HG03108 (cell line): ENCODE data around the gene KRTAP21-1.
"Not testable (repeated sequence)": the region's sequence is repeated elsewhere in the genome, so short reads cannot be mapped to it uniquely, and the experiment has no call there.

ENCODE experiments used
- ATAC-seq: cut with Tn5 transposase; IDR thresholded peaks from one replicate; pipeline ENCODE4 v1.9.1; 2021; ENCODE audit warnings: moderate library complexity; ENCODE audit not compliant: unreplicated experiment

Gene KRTAP21-1

DNA sequence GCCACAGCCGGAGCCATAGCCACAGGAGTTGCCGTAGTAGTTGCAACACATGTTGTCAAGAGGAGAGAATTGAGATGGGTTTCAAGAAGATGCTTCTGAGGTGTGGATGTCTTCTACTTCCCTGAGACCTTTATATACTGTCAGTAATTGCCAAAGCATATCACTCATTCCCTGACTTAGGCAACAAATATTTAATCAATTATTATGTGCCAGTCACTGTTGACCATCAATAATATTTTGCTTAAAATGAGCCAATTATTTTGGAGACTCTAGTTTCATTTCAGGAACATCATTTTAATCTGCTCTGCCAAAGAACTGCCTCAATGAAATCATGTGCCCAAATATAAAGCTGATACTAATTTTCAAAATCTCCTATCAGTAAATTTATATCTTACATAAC, at the start of gene KRTAP21-1:
TSS of gene KRTAP21-1 (minus strand) at position 101 of the 400 bp plus-strand sequence. CDS start at position 51, 50 bp downstream.
- not testable (repeated sequence) for ATAC-seq

DNA sequence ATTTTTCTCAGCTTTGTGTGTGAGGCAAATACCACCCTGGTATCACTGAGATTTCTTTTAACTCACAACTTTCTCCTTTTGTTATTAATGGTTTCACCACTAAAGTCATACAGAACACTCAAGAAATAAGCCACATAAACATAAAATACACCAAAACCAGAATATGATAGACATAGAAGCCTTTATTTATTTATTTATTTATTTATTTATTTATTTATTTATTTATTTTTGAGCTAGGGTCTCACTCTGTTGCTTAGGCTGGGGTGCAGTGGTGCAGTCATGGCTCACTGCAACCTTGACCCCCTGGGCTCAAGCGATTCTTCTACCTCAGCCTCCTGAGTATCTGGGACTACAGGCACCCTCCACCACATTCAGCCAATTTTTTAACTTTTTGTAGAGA, 45.4 kb upstream of the KRTAP21-1 start:
- ATAC-seq, result no peak

DNA sequence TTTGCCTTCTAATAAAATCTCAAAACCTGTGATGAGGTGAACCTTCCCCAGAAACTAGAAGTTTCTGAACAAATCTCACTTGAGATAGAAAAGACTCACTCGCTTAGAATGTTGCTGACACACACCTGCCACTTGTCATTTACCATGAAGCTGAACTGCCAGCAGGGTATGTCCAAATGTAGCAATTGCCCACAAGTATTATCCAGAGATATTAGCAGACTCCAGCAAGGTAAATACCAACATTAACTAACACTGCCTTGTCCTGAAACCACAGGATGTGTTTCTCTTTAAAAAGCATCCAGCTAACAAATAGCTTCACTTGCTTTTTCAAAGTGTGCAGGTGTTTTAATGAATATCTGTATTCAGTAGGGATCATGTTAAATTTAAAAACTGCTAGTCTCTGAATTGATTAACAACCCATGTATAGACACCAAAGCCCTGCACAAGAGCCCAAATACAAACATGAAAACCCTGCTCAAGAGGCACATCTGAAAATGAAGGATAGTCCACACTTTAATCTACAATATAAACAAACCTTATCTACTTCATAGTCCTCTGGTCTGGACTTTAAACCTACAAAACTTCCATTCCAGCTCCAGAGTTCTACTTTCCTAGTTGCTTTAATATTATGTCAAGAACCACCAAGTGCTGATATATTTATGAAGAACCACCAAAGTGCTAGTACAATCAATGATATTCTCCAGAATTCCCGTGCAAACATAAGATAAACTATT, 38.5 kb upstream of the KRTAP21-1 start:
- no peak for ATAC-seq

GRCh38 chr21:30779249-30779648, 24.0 kb upstream of the KRTAP21-1 start:
- ATAC-seq, result no peak

DNA sequence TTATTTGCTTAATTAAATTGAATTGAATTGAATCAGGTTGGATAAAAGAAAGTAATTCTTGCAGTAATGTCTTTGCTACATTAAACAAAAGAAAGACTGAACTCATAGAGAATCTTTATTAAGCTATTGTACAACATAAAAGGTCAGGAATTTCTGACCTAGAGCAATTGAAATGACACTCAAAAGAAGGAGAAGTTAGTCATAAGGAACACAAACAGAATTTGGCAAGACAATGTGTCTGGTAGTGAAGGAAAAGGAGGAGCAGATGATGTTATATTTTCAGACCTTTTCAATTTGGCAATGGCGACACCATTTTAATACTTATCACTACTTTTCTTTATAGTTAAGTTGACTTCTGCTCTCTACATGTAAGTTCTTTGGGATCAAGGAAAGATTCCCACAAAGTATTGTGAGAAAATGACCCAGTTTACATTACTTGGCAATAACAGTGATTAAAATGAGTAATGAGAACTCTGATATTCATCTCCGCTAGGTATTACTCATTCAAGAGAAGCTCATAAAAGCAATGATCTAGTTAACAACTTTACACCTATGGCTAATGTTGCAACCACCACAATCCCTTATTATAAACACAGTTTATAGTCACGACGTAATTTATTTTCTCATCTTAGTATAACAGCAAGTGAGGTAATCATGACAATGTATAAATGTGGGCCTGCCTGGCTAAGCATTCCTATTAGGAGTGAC, 14.7 kb upstream of the KRTAP21-1 start:
- no peak for ATAC-seq

- no peak for ATAC-seq
These were observed 5.5 kb upstream of the KRTAP21-1 start for GRCh38 chr21:30760776-30761175.

GRCh38 chr21:30758306-30758705, 3.1 kb upstream of the KRTAP21-1 start:
- no peak for ATAC-seq

GRCh38 chr21:30747159-30747558, 8.1 kb downstream of the KRTAP21-1 start, which contains the start of gene KRTAP21-2:
Gene KRTAP21-2, minus strand, starts transcription at chr21:30747259. Its CDS starts 57 bp downstream, at chr21:30747202.
- no peak for ATAC-seq

DNA sequence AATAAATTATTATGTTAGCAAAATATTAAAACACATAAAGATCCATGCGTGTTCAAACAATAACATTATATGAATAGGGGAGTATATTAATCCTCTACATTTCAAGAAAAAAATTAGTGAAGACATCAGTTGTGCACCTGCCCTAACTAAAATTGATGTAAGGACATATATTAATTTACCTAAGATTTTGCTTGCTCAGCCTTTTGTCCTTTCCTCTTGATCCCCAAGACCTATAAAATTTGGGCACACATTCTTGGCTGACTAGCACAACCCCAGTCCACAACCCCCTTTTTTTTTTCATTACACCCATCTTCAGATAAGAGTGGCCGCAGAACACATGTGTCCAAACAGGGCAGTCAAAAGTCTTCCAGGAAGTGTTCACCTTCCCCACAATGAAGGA, 14.8 kb downstream of the KRTAP21-1 start:
- no peak for ATAC-seq

DNA sequence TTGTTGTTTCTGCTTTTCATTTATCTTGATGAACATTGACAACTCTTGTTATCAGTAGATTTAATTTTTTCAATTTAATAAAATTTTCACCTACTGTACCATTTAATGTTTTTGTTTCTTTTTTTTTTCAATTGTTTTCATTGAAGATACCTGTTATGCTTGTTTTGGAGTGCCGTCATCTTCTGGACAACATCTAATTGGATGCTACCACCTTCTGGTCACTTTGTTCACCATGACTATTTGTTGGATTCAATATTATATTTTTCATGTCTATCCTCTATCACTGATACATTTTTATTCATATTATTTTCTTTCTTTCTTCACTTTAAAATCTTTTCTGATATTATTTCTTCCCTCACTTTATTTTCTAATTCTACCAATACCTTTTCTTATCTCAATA, 22.2 kb downstream of the KRTAP21-1 start:
- ATAC-seq, result no peak

GRCh38 chr21:30726726-30727125, 28.5 kb downstream of the KRTAP21-1 start:
- no peak for ATAC-seq

DNA sequence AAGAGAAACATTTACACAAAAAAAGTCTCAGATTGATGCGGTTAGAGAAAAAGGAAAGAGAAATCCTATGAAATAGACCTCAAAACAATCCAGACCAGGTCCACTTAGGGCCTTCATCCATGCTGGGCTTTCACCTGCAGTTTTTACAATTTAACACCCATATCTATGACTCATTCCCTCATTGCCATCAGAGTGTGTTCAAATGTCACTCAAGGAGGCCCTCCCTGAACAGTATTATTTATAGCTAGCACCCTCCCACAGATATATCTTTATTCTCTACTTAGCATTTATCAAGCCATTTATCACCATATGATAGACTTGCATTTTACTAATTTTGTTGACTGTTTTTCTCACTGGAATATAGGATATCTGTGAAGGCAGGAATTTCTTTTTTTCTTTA, 35.8 kb downstream of the KRTAP21-1 start:
- no peak for ATAC-seq

GRCh38 chr21:30718239-30718909, 36.9 kb downstream of the KRTAP21-1 start, which contains the start of gene KRTAP21-3:
Gene KRTAP21-3, minus strand, starts transcription at chr21:30718777. Its CDS starts 18 bp downstream, at chr21:30718759.
- no peak for ATAC-seq

- ATAC-seq, result no peak
These were observed 38.1 kb downstream of the KRTAP21-1 start for GRCh38 chr21:30717105-30717504.

DNA sequence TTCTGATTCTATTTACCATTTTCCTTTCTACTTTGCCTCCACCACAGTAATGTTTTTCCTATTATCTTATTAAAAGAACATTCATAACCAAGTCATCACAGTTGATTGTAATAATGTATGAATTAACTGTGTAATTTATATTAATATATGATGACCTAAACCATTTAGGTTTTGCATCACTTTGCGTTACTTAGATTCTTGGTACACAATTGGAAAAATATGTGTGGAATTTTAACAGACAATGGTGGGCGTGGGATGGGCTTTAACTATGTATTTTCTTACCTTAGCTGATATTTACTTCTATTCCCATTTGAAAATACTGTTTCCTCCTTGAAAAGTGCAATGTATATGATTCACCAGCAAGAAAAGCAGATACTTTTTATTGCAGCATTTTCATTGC, 40.3 kb downstream of the KRTAP21-1 start:
- no peak for ATAC-seq

- no peak for ATAC-seq
These were observed 40.8 kb downstream of the KRTAP21-1 start for GRCh38 chr21:30714456-30714855.

- no peak for ATAC-seq
These were observed 41.5 kb downstream of the KRTAP21-1 start for GRCh38 chr21:30713766-30714165.

DNA sequence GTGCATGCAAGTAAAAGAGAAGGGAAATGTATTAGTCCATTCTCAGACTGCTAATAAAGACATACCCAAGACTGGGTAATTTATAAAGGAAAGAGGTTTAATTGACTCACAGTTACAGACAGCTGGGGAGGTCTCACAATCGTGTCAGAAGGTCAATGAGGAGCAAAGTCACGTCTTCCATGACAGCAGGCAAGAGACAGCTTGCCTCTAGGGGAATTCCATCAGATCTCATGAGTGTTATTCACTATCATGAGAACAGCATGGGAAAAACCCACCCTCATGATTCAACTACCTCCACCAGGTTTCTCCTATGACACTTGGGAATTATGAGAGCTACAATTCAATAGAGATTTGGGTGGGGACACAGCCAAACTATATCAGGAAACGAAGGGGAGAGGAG, 44.7 kb downstream of the KRTAP21-1 start:
- ATAC-seq, result no peak

GRCh38 chr21:30707409-30707808, 47.8 kb downstream of the KRTAP21-1 start:
- ATAC-seq, result no peak
